ENCODE data around the gene PLEKHJ1.

- TF ChIP-seq CEBPB (IDR thresholded peaks at IDR 0.05; ENCODE audit: low read depth, low read length) (no peak), CTCF (IDR thresholded peaks at IDR 0.05; ENCODE audit: control extremely low read depth in 1 of 3, insufficient read depth in 1 of 3, low read depth in 1 of 3, low read length in 3 of 3) (no peak), TAF1 (IDR thresholded peaks at IDR 0.05; ENCODE audit: low read depth, low read length) (no peak), ZNF274 (IDR thresholded peaks at IDR 0.05; ENCODE audit: borderline replicate concordance, extremely low read depth, low read length) (no peak), ATF2 (IDR thresholded peaks at IDR 0.05; ENCODE audit: low read length) (no peak), EZH2 (IDR thresholded peaks at IDR 0.05; ENCODE audit: low read depth, low read length, severe bottlenecking) (no peak), MAX (IDR thresholded peaks at IDR 0.05) (no peak), SIN3A (conservative IDR thresholded peaks at IDR 0.05 in 1 of 2, IDR thresholded peaks at IDR 0.05 in 1 of 2; ENCODE audit: low read depth in 1 of 2, low read length in 2 of 2) (no peak), CHD2 (IDR thresholded peaks at IDR 0.05; ENCODE audit: low read length) (no peak), POLR2A (IDR thresholded peaks at IDR 0.05; ENCODE audit: control extremely low read depth in 1 of 2, low read depth in 2 of 2, low read length in 2 of 2) (no peak; a peak in 1 of 3 replicates)
These were observed 15.3 kb upstream of the PLEKHJ1 start for GRCh38 chr19:2251106-2252054.
